GM12891 (cell line): Measurements from ENCODE around the gene FER.

ENCODE experiments used
- DNase-seq: peaks from one replicate; pipeline ENCODE4 v3.0.0; 2011; ENCODE audit warnings: low spot score; ENCODE audit not compliant: insufficient read length
- FAIRE-seq: peaks from 2 replicates; lab custom pipeline; 2011; peaks lifted over from hg19 to GRCh38; lab: Jason Lieb, UNC
- PAX5 ChIP-seq: IDR thresholded peaks from 2 replicates; pipeline ENCODE4 v1.6.1; 2011; ENCODE audit warnings: low read length, moderate library complexity, mild to moderate bottlenecking; ENCODE audit not compliant: insufficient read depth, severe bottlenecking
- POLR2A ChIP-seq: IDR thresholded peaks from 2 replicates; pipeline ENCODE4 v1.6.1; 2011; ENCODE audit warnings: low read depth, low read length, control low read depth
- POLR2AphosphoS5 ChIP-seq: IDR thresholded peaks from 2 replicates; pipeline ENCODE4 v1.6.1; 2011; ENCODE audit warnings: low read depth, low read length, control low read depth
- POU2F2 ChIP-seq: IDR thresholded peaks from 2 replicates; pipeline ENCODE4 v1.6.1; 2011; ENCODE audit warnings: low read depth, mild to moderate bottlenecking, control low read depth, low read length, moderate library complexity
- SPI1 ChIP-seq: IDR thresholded peaks from 2 replicates; pipeline ENCODE4 v1.6.1; 2011; ENCODE audit warnings: low read depth, low read length, control low read depth
- TAF1 ChIP-seq: IDR thresholded peaks from 2 replicates; pipeline ENCODE4 v1.6.1; 2011; ENCODE audit warnings: low read depth, low read length, control low read depth

FER gene

GRCh38 chr5:108798513-108799265 lies 51.0 kb downstream of the FER start:
- DNase-seq (no peak), FAIRE-seq (no peak)
- no peak for TF ChIP-seq SPI1
- no peak for TF ChIP-seq POLR2AphosphoS5
- TF ChIP-seq POU2F2 = no peak
- no peak for TF ChIP-seq POLR2A
- TF ChIP-seq PAX5 = no peak
- TF ChIP-seq TAF1 = no peak

GRCh38 chr5:108801301-108801700 lies 53.6 kb downstream of the FER start:
- DNase-seq (no peak), FAIRE-seq (no peak)
- TF ChIP-seq PAX5 (no peak), TAF1 (no peak), POU2F2 (no peak), POLR2AphosphoS5 (no peak), SPI1 (no peak), POLR2A (no peak)

- DNase-seq = no peak
- TF ChIP-seq SPI1 (no peak), POLR2A (no peak), TAF1 (no peak)
- FAIRE-seq = no peak
These were observed 54.1 kb downstream of the FER start for GRCh38 chr5:108801776-108802175.

- no peak for FAIRE-seq
- no peak for TF ChIP-seq POLR2A
- TF ChIP-seq SPI1 = no peak
- no peak for TF ChIP-seq POLR2AphosphoS5
- no peak for TF ChIP-seq POU2F2
- no peak for TF ChIP-seq PAX5
- TF ChIP-seq TAF1 = no peak
- DNase-seq = no peak
These were observed 63.0 kb downstream of the FER start for GRCh38 chr5:108810717-108811116.

GRCh38 chr5:108813673-108814072 lies 66.0 kb downstream of the FER start:
- DNase-seq (no peak), FAIRE-seq (no peak)
- TF ChIP-seq TAF1 = no peak
- TF ChIP-seq POLR2A = no peak
- no peak for TF ChIP-seq POLR2AphosphoS5

GRCh38 chr5:108814551-108814950 lies 66.9 kb downstream of the FER start:
- TF ChIP-seq PAX5 (no peak), TAF1 (no peak)
- DNase-seq (no peak), FAIRE-seq (no peak)

- TF ChIP-seq SPI1 (no peak), POLR2A (no peak), TAF1 (no peak), PAX5 (no peak), POU2F2 (no peak), POLR2AphosphoS5 (no peak)
- DNase-seq (no peak), FAIRE-seq (no peak)
These were observed 71.0 kb downstream of the FER start for GRCh38 chr5:108818613-108819272.

- FAIRE-seq = no peak
- DNase-seq = no peak
These were observed 73.3 kb downstream of the FER start for GRCh38 chr5:108820983-108821382.

GRCh38 chr5:108822211-108822947 lies 74.7 kb downstream of the FER start:
- DNase-seq (no peak), FAIRE-seq (no peak)
- no peak for TF ChIP-seq POLR2A
- no peak for TF ChIP-seq PAX5
- no peak for TF ChIP-seq TAF1

More at GRCh38 chr5:108820983-108821382, 73.3 kb downstream of the FER start:
- no peak for TF ChIP-seq POLR2AphosphoS5
- no peak for TF ChIP-seq SPI1
- TF ChIP-seq POLR2A = no peak
- TF ChIP-seq PAX5 = no peak
- TF ChIP-seq POU2F2 = no peak
- TF ChIP-seq TAF1 = no peak

GRCh38 chr5:108827131-108827530 lies 79.4 kb downstream of the FER start:
- FAIRE-seq (no peak), DNase-seq (no peak)
- TF ChIP-seq SPI1 (no peak), PAX5 (no peak), POLR2AphosphoS5 (no peak), POLR2A (no peak), POU2F2 (no peak), TAF1 (no peak)
